RWPE2 (cell line): Measurements from ENCODE around the gene SULT2B1.
"Not testable (repeated sequence)": the region's sequence is repeated elsewhere in the genome, so short reads cannot be mapped to it uniquely, and the experiment has no call there.

Experiments
- ATAC-seq: fragments of 200-7000 bp; cut with Tn5 transposase; 3 replicates; pipeline ENCODE4 v1.9.1; 2021; ENCODE audit warnings: low read depth
- DNase-seq: peaks from one replicate; pipeline ENCODE4 v3.0.0-alpha.2; 2020; ENCODE audit warnings: low spot score
- H3K27ac ChIP-seq: fragments of 450-650 bp; 2 replicates; pipeline ENCODE4 v1.5.1; 2017; ENCODE audit warnings: mild to moderate bottlenecking; ENCODE audit not compliant: poor library complexity, severe bottlenecking
- H3K27me3 ChIP-seq: fragments of 250-450 bp; sonication (Bioruptor Pico); 2 replicates; pipeline ENCODE4 v1.5.1; 2021; ENCODE audit warnings: mild to moderate bottlenecking, moderate library complexity; ENCODE audit not compliant: insufficient read depth, poor library complexity, severe bottlenecking
- H3K36me3 ChIP-seq: fragments of 250-450 bp; sonication (Bioruptor Pico); 2 replicates; pipeline ENCODE4 v1.5.1; 2020; ENCODE audit warnings: low read depth, mild to moderate bottlenecking, moderate library complexity
- H3K4me1 ChIP-seq: fragments of 250-450 bp; sonication (Bioruptor Pico); 2 replicates; pipeline ENCODE4 v1.5.1; 2021; ENCODE audit warnings: mild to moderate bottlenecking, moderate library complexity; ENCODE audit not compliant: insufficient read depth, poor library complexity, severe bottlenecking
- H3K4me3 ChIP-seq: fragments of 250-450 bp; sonication (Bioruptor Pico); 2 replicates; pipeline ENCODE4 v1.5.1; 2021; ENCODE audit warnings: mild to moderate bottlenecking, moderate library complexity; ENCODE audit not compliant: severe bottlenecking
- H3K9me3 ChIP-seq: fragments of 250-450 bp; sonication (Bioruptor Pico); 2 replicates; pipeline ENCODE4 v1.5.1; 2021; ENCODE audit warnings: mild to moderate bottlenecking, moderate library complexity; ENCODE audit not compliant: severe bottlenecking
- CTCF ChIP-seq: fragments of 450-650 bp; IDR thresholded peaks from one replicate; pipeline ENCODE4 v1.5.1; 2017; ENCODE audit warnings: mild to moderate bottlenecking, moderate library complexity; ENCODE audit not compliant: poor library complexity, severe bottlenecking

The SULT2B1 gene

GRCh38 chr19:48629599-48630295, 77.8 kb downstream of the SULT2B1 start:
- H3K4me3 ChIP-seq, result no peak overlapping the region
- no peak for ATAC-seq
- H3K27ac ChIP-seq, result no peak overlapping the region
- no peak for DNase-seq
- no peaks in the 10 kb centered on the region for H3K9me3 ChIP-seq
- TF ChIP-seq CTCF, result no peak
- H3K4me1 ChIP-seq, result peaks cover 23% of the 10 kb centered on the region
- no peaks in the 10 kb centered on the region for H3K27me3 ChIP-seq
- H3K36me3 ChIP-seq, result peaks cover 17% of the 10 kb centered on the region

- no peak overlapping the region for H3K27ac ChIP-seq
- peaks cover 29% of the 10 kb centered on the region for H3K4me1 ChIP-seq
- ATAC-seq (no peak), DNase-seq (no peak)
- no peak overlapping the region for H3K4me3 ChIP-seq
- no peaks in the 10 kb centered on the region for H3K27me3 ChIP-seq
- H3K36me3 ChIP-seq, result peaks cover 17% of the 10 kb centered on the region
- no peak for TF ChIP-seq CTCF
- H3K9me3 ChIP-seq, result no peaks in the 10 kb centered on the region
Measured at GRCh38 chr19:48630296-48631063, 78.5 kb downstream of the SULT2B1 start.

GRCh38 chr19:48631225-48631624, 79.3 kb downstream of the SULT2B1 start:
- H3K4me1 ChIP-seq, result peaks cover 29% of the 10 kb centered on the region
- ATAC-seq (no peak), DNase-seq (no peak)
- H3K36me3 ChIP-seq, result peaks cover 17% of the 10 kb centered on the region
- no peak for TF ChIP-seq CTCF
- no peaks in the 10 kb centered on the region for H3K9me3 ChIP-seq
- H3K27me3 ChIP-seq, result no peaks in the 10 kb centered on the region
- no peak overlapping the region for H3K4me3 ChIP-seq
- no peak overlapping the region for H3K27ac ChIP-seq

GRCh38 chr19:48632286-48632685, 80.3 kb downstream of the SULT2B1 start:
- H3K4me3 ChIP-seq, DNase-seq, H3K27me3 ChIP-seq, H3K9me3 ChIP-seq, ATAC-seq: not testable (repeated sequence)
- Histone ChIP-seq H3K4me1 (peaks cover 29% of the 10 kb centered on the region), H3K36me3 (peaks cover 17% of the 10 kb centered on the region), H3K27ac (peak overlapping the region; percentile 90)

- ATAC-seq (peak; percentile 31), DNase-seq (no peak)
- H3K36me3 ChIP-seq, result peaks cover 17% of the 10 kb centered on the region
- no peaks in the 10 kb centered on the region for H3K27me3 ChIP-seq
- H3K4me1 ChIP-seq, result peaks cover 29% of the 10 kb centered on the region
- TF ChIP-seq CTCF, result peak; percentile 34
- peak overlapping the region; percentile 90 for H3K27ac ChIP-seq
- no peaks in the 10 kb centered on the region for H3K9me3 ChIP-seq
- no peak overlapping the region for H3K4me3 ChIP-seq
Measured at GRCh38 chr19:48632692-48633147, 80.7 kb downstream of the SULT2B1 start.
